GM23338 (cell line): ENCODE measurements around the gene DUSP3.

Experiments used
- CTCF ChIP-seq, 2 experiments: fragments of 200-600 bp in 1 of 2; sonication (generic) in 1 of 2; conservative IDR thresholded peaks; 2 replicates each; pipeline versions ENCODE4 v1.5.1 to v1.6.1; 2016 to 2017; ENCODE audit warnings: antibody characterized with exemption in 2 of 2, low read depth in 2 of 2, mild to moderate bottlenecking in 2 of 2, moderate library complexity in 1 of 2
- EZH2phosphoT487 ChIP-seq: fragments of 200-600 bp; sonication (generic); IDR thresholded peaks from one replicate; pipeline ENCODE4 v1.8.1; 2018; ENCODE audit warnings: antibody characterized with exemption; ENCODE audit not compliant: unreplicated experiment
- REST ChIP-seq: IDR thresholded peaks from one replicate; pipeline ENCODE4 v1.6.1; 2018; ENCODE audit warnings: antibody characterized with exemption; ENCODE audit not compliant: unreplicated experiment

- TF ChIP-seq CTCF (conservative IDR thresholded peaks at IDR 0.05; ENCODE audit: low read depth in 2 of 2) (no peak), REST (no peak), EZH2phosphoT487 (no peak)
Observed at GRCh38 chr17:43778337-43779144, at the start of gene DUSP3.
